Stomach (tissue), 9 donors: Measurements from ENCODE around the gene RFFL. TPM values are rescaled to one million over a fixed set of nuclear protein-coding genes. Genes with fewer than 3 reads are reported as not detected.

ENCODE experiments used
- DNase-seq, 2 donors: peaks; one replicate each; pipeline versions ENCODE4 v3.0.0 to v3.0.0-alpha.2; 2013 to 2019
- H3K27ac ChIP-seq, 5 donors: fragments of 200-600 bp in 4 of 5; sonication (generic) in 4 of 5; one replicate each; pipeline ENCODE4 v1.5.1; 2013 to 2019; ENCODE audit warnings: mild to moderate bottlenecking in 1 of 5, moderate library complexity in 1 of 5
- H3K27me3 ChIP-seq, 3 donors: fragments of 200-600 bp; sonication (generic); one replicate each; pipeline ENCODE4 v1.5.1; 2017 to 2019; ENCODE audit warnings: mixed run types in 1 of 3
- H3K36me3 ChIP-seq, 4 donors: fragments of 200-600 bp; sonication (generic); 1 replicate in 3 of 4; 2 replicates in 1 of 4; pipeline ENCODE4 v1.5.1; 2016 to 2019
- H3K4me1 ChIP-seq, 4 donors: fragments of 200-600 bp; sonication (generic); one replicate each; pipeline ENCODE4 v1.5.1; 2016 to 2019
- H3K4me3 ChIP-seq, 4 donors: fragments of 200-600 bp; sonication (generic) in 3 of 4; one replicate each; pipeline ENCODE4 v1.5.1; 2016 to 2019; ENCODE audit warnings: mild to moderate bottlenecking in 1 of 4
- H3K9me3 ChIP-seq, 4 donors: fragments of 200-600 bp; sonication (generic); one replicate each; pipeline ENCODE4 v1.5.1; 2016 to 2019
- EP300 ChIP-seq: sonication (generic); formaldehyde crosslinking; IDR thresholded peaks from one replicate; pipeline ENCODE4 v1.6.1; 2017; ENCODE audit warnings: antibody characterized with exemption
- POLR2A ChIP-seq, 4 donors: fragments of 450-650 bp; IDR thresholded peaks; one replicate each; pipeline ENCODE4 v1.6.1; 2016; ENCODE audit warnings: antibody characterized with exemption in 4 of 4, control low read depth in 2 of 4, mild to moderate bottlenecking in 1 of 4, moderate library complexity in 1 of 4
- POLR2AphosphoS5 ChIP-seq, 3 donors: sonication (generic); formaldehyde crosslinking; IDR thresholded peaks; one replicate each; pipeline ENCODE4 v1.6.1; 2016; ENCODE audit warnings: antibody characterized with exemption in 3 of 3
- WGBS, 5 donors: extraction: QIAGEN DNeasy Blood & Tissue Kit in 3 of 5; methylation state at CpG; one replicate each; pipeline versions ENCODE4 v1.1.5 to v1.1.7; 2013 to 2018; 5-methylcytosine and 5-hydroxymethylcytosine counted together
- intact Hi-C: fragments of 100-400 bp; cut with DNase I; formaldehyde crosslinking; loops from one replicate; pipeline ENCODE4 v1.15.1; 2023; ENCODE audit warnings: low total_unique reads
- polyA plus RNA-seq, 3 donors: library from polyadenylated mRNA; stranded (reverse); fragments of 200-250 nt; gene quantifications; one replicate each; pipeline ENCODE4 v1.2.3, GENCODE V29; 2013
- total RNA-seq, 5 donors: library from RNA; depleted of rRNA; stranded (reverse); fragments of >200 nt; gene quantifications; one replicate each; pipeline versions ENCODE4 v1.1.0 to v1.2.3, GENCODE V29; 2014 to 2016
- TF ChIP-seq, protein P1 (sequence below), 7 experiments: fragments of 450-650 bp in 4 of 7; fragments of 200-600 bp in 3 of 7; sonication (generic) in 3 of 7; IDR thresholded peaks; one replicate each; pipeline ENCODE4 v1.5.1; 2016 to 2019; ENCODE audit warnings: antibody characterized with exemption in 7 of 7, control low read depth in 2 of 7, mild to moderate bottlenecking in 1 of 7
- donor health status: healthy with polysubstance abuse.
- donor health status: Bipolar disorder and iron deficiency.
- donor health status: healthy.

Gene RFFL
- total and polyA plus RNA-seq, 8 donors, result 6.2 to 31.0 (median 13.1) TPM

DNA sequence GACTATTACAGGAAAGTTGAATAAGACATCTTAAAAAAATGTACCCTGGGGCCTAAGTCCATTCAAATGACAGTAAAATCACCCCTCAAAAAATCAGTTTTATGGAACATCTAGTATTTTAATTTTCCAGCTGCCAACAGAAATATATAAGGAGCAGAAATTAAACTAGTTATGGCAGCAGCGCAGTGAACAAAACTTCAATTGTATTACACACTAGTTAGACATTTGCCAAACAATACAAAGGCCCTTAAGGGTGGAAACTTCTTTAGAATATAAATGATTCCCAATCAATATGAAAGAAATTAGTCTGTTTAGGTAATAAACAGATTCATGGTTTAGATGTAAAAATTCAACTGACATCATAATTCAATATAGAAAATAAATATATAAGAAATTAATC lies 18.1 kb upstream of the RFFL start:
- Histone ChIP-seq H3K4me1 (peaks cover 0 to 82% (median 37%) of the 10 kb centered on the region in 4 donors), H3K27ac (peak overlapping the region in 1 of 5 donors; percentile 36)
- WGBS, 5 donors, result 89 to 97% (median 91%) methylated on average over 1 of the region's 1 CpG

DNA sequence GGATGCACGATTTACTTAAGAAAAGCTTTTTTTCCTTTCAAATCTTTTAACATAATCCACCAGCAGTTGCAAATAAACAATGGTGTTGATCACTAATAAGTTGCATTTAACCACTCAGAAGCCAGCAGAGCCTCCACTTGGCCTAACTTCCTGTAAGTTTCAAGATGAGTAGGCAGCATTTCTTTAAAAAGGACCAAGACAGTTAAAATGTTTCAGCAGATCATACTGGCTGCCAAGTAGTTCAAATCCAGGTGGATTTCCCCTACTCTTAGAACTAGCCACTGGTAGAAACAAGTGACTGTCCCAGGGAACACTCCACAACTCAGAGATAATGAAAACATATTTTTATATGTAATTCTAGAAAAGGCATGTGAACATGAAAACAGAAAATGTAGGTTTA lies 17.0 kb upstream of the RFFL start:
- DNase-seq, result no peak
- Histone ChIP-seq H3K36me3 (no peaks in the 10 kb centered on the region), H3K9me3 (no peaks in the 10 kb centered on the region), H3K27ac (peak overlapping the region in 1 of 5 donors; percentile 10), H3K4me3 (no peak overlapping the region), H3K27me3 (no peaks in the 10 kb centered on the region), H3K4me1 (peaks cover 2 to 82% (median 30%) of the 10 kb centered on the region in 4 donors)
- no peak for TF ChIP-seq POLR2A (IDR thresholded peaks at IDR 0.05)
- TF ChIP-seq, protein P1, sequence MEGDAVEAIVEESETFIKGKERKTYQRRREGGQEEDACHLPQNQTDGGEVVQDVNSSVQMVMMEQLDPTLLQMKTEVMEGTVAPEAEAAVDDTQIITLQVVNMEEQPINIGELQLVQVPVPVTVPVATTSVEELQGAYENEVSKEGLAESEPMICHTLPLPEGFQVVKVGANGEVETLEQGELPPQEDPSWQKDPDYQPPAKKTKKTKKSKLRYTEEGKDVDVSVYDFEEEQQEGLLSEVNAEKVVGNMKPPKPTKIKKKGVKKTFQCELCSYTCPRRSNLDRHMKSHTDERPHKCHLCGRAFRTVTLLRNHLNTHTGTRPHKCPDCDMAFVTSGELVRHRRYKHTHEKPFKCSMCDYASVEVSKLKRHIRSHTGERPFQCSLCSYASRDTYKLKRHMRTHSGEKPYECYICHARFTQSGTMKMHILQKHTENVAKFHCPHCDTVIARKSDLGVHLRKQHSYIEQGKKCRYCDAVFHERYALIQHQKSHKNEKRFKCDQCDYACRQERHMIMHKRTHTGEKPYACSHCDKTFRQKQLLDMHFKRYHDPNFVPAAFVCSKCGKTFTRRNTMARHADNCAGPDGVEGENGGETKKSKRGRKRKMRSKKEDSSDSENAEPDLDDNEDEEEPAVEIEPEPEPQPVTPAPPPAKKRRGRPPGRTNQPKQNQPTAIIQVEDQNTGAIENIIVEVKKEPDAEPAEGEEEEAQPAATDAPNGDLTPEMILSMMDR (IDR thresholded peaks at IDR 0.05), result no peak
- TF ChIP-seq POLR2AphosphoS5 (IDR thresholded peaks at IDR 0.05), result no peak
- no peak for TF ChIP-seq EP300
- WGBS, 5 donors, result 34 to 54% (median 50%) methylated on average over 1 of the region's 1 CpG
- intact Hi-C loops, result no loop called here

More for the DNA sequence above, 18.1 kb upstream of the RFFL start:
- TF ChIP-seq EP300 (no peak), POLR2A (IDR thresholded peaks at IDR 0.05) (no peak), POLR2AphosphoS5 (IDR thresholded peaks at IDR 0.05) (no peak)
- TF ChIP-seq, protein P1 (IDR thresholded peaks at IDR 0.05), result no peak
- no peak overlapping the region for H3K4me3 ChIP-seq
- intact Hi-C loops, result no loop called here
- no peaks in the 10 kb centered on the region for H3K9me3 ChIP-seq
- no peak for DNase-seq
- no peaks in the 10 kb centered on the region for H3K36me3 ChIP-seq
- no peaks in the 10 kb centered on the region for H3K27me3 ChIP-seq

DNA sequence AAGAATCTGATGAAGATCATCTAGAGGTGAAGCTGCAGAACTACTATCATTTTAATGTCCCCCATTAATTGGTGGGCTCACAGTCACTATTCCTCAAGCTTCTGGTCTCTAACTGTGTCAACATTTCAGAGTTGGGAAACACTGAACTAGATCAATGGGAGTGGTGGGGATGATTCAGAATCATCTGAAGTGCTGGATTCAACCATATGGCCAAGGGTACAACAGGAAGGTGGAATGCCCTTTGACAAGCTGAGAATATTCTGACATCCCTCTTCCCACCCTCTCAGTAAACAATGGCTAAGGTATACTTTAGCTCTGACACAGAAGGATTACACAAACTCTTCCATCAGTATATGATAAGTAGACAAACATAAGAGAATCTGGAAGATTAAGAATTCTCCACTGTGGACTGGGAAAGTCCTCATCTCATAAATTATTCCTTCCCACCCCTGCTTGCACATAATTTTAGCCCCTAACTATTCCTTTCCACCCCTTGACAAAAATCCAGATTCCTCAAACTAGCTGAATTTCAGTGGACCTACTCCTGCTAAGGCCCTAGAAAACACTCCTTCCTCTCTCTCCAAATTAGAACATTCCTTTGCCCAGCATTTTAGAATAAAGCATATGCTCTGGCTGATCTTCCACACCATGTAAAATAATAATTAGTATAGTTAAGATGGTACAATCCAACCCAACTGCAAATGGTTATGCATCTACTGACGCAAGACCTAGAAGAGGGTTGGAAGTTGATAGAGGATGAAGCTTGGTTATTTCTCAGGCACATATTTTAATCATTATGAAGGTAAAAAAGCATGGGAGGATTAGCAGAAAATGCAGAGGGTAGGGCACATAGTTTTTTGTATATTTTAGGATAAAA lies 16.3 kb upstream of the RFFL start:
- H3K4me1 ChIP-seq, result peaks cover 10 to 82% (median 30%) of the 10 kb centered on the region in 4 donors
- DNase-seq, result no peak
- H3K27me3 ChIP-seq, result no peaks in the 10 kb centered on the region
- no peak overlapping the region for H3K4me3 ChIP-seq
- H3K36me3 ChIP-seq, result no peaks in the 10 kb centered on the region
- intact Hi-C loops, result no loop called here
- 98 to 100% (median 99%) methylated on average over 1 of the region's 1 CpG for WGBS, 5 donors
- no peaks in the 10 kb centered on the region for H3K9me3 ChIP-seq
- TF ChIP-seq POLR2AphosphoS5 (IDR thresholded peaks at IDR 0.05) (no peak), POLR2A (IDR thresholded peaks at IDR 0.05) (no peak), EP300 (no peak)
- TF ChIP-seq, protein P1 (IDR thresholded peaks at IDR 0.05), result no peak
- peak overlapping the region in 2 of 5 donors; percentile 5 to 10 for H3K27ac ChIP-seq

DNA sequence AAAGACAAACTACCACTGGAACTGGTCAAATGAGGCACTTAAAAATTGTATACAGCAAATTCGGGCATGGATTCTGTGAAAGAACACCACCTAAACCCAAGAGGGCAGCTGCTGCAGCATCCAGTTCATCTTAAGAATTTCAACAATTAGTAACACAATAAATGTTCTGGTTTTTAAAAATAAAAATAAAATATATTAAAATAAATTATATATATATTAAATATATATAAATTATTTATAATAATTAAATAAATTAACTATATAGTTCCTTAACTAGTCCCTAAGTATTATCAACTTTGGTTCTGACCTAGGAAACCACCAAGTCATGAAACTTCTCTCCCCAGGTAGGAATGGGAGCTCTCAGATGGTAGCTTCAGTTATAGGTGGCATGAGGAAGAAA lies 13.4 kb upstream of the RFFL start:
- DNase-seq, result no peak
- Histone ChIP-seq H3K27ac (no peak overlapping the region), H3K4me3 (no peak overlapping the region), H3K4me1 (peaks cover 9 to 77% (median 33%) of the 10 kb centered on the region in 4 donors), H3K27me3 (no peaks in the 10 kb centered on the region), H3K9me3 (no peaks in the 10 kb centered on the region), H3K36me3 (no peaks in the 10 kb centered on the region)
- TF ChIP-seq POLR2AphosphoS5 (IDR thresholded peaks at IDR 0.05), result no peak
- TF ChIP-seq EP300, result no peak
- TF ChIP-seq, protein P1 (IDR thresholded peaks at IDR 0.05), result no peak
- intact Hi-C loops, result no loop called here
- 81 to 95% (median 93%) methylated on average over 1 of the region's 1 CpG for WGBS, 5 donors
